NCI-H1105 treated with DMSO at 0.1 percent for 48 hours (cell line): ENCODE measurements around the gene CLEC4M.
A peak's percentile ranks its signal among the peaks of the same experiment; 100 is the strongest.
"Not testable (repeated sequence)": the region's sequence is repeated elsewhere in the genome, so short reads cannot be mapped to it uniquely, and the experiment has no call there.

Experiments
- DNase-seq: peaks from one replicate; lab custom pipeline; 2025; lab: John Stamatoyannopoulos, UW

CLEC4M gene

GRCh38 chr19:7775761-7776160, 12.7 kb downstream of the CLEC4M start:
- no peak for DNase-seq

- no peak for DNase-seq
Measured at GRCh38 chr19:7778081-7778480, 15.0 kb downstream of the CLEC4M start.

- DNase-seq: no peak
Measured at GRCh38 chr19:7779631-7780486, 16.8 kb downstream of the CLEC4M start.

- no peak for DNase-seq
Measured at GRCh38 chr19:7781157-7781556, 18.1 kb downstream of the CLEC4M start.

- DNase-seq: no peak
Measured at GRCh38 chr19:7783991-7784423, 21.0 kb downstream of the CLEC4M start.

GRCh38 chr19:7784856-7785255, 21.8 kb downstream of the CLEC4M start:
- DNase-seq: no peak

GRCh38 chr19:7787141-7787540, 24.1 kb downstream of the CLEC4M start:
- no peak for DNase-seq

GRCh38 chr19:7787602-7788177, 24.6 kb downstream of the CLEC4M start:
- no peak for DNase-seq

GRCh38 chr19:7788178-7788932, 25.3 kb downstream of the CLEC4M start:
- DNase-seq: no peak

GRCh38 chr19:7788933-7789323, 25.9 kb downstream of the CLEC4M start:
- no peak for DNase-seq

- peak; percentile 17 for DNase-seq
Measured at GRCh38 chr19:7789447-7789846, 26.4 kb downstream of the CLEC4M start.

- no peak for DNase-seq
Measured at GRCh38 chr19:7790416-7790815, 27.4 kb downstream of the CLEC4M start.

- DNase-seq: no peak
Measured at GRCh38 chr19:7792281-7792680, 29.2 kb downstream of the CLEC4M start.

GRCh38 chr19:7792701-7793100, 29.7 kb downstream of the CLEC4M start:
- not testable (repeated sequence) for DNase-seq

- no peak for DNase-seq
Measured at GRCh38 chr19:7793493-7793892, 30.4 kb downstream of the CLEC4M start.

GRCh38 chr19:7795555-7796161, 32.6 kb downstream of the CLEC4M start:
- peak; percentile 21 for DNase-seq

- peak; percentile 62 for DNase-seq
Measured at GRCh38 chr19:7799640-7800355, 36.8 kb downstream of the CLEC4M start.

GRCh38 chr19:7801020-7801570, 38.1 kb downstream of the CLEC4M start:
- DNase-seq: no peak

- DNase-seq: no peak
Measured at GRCh38 chr19:7806234-7806633, 43.2 kb downstream of the CLEC4M start.

GRCh38 chr19:7806876-7807275, 43.8 kb downstream of the CLEC4M start:
- DNase-seq: no peak

GRCh38 chr19:7808108-7808507, 45.1 kb downstream of the CLEC4M start:
- DNase-seq: no peak
